Transverse colon (tissue), 4 donors: ENCODE measurements around the gene C3AR1.

Experiments
- CTCF ChIP-seq, 5 experiments: fragments of 200-600 bp in 3 of 5; fragments of 450-650 bp in 2 of 5; sonication (generic) in 3 of 5; IDR thresholded peaks; 1 replicate in 2 of 5; 2 replicates in 3 of 5; pipeline ENCODE4 v1.5.1; 2016 to 2017; ENCODE audit warnings: antibody characterized with exemption in 5 of 5, inconsistent platforms in 3 of 5, mild to moderate bottlenecking in 2 of 5, moderate library complexity in 1 of 5
- EP300 ChIP-seq: sonication (generic); formaldehyde crosslinking; IDR thresholded peaks from one replicate; pipeline ENCODE4 v1.6.1; 2017; ENCODE audit warnings: antibody characterized with exemption, low read depth
- POLR2AphosphoS5 ChIP-seq, 3 donors: sonication (generic); formaldehyde crosslinking; IDR thresholded peaks; one replicate each; pipeline ENCODE4 v1.6.1; 2016; ENCODE audit warnings: antibody characterized with exemption in 3 of 3

GRCh38 chr12:8076366-8076765 is 10.2 kb upstream of the C3AR1 start:
- no peak for TF ChIP-seq CTCF (IDR thresholded peaks at IDR 0.05)
- no peak for TF ChIP-seq EP300
- TF ChIP-seq POLR2AphosphoS5 (IDR thresholded peaks at IDR 0.05): no peak
